GM12873 (cell line): ENCODE data around the gene CSNK1D.

ENCODE experiments used
- TF ChIP-seq, protein P1 (sequence below): IDR thresholded peaks from 2 replicates; pipeline ENCODE4 v1.5.1; 2012; ENCODE audit warnings: low read depth, mild to moderate bottlenecking, moderate library complexity, low read length, control low read depth; ENCODE audit not compliant: insufficient read depth; ENCODE audit errors: missing control alignments

CSNK1D gene

DNA sequence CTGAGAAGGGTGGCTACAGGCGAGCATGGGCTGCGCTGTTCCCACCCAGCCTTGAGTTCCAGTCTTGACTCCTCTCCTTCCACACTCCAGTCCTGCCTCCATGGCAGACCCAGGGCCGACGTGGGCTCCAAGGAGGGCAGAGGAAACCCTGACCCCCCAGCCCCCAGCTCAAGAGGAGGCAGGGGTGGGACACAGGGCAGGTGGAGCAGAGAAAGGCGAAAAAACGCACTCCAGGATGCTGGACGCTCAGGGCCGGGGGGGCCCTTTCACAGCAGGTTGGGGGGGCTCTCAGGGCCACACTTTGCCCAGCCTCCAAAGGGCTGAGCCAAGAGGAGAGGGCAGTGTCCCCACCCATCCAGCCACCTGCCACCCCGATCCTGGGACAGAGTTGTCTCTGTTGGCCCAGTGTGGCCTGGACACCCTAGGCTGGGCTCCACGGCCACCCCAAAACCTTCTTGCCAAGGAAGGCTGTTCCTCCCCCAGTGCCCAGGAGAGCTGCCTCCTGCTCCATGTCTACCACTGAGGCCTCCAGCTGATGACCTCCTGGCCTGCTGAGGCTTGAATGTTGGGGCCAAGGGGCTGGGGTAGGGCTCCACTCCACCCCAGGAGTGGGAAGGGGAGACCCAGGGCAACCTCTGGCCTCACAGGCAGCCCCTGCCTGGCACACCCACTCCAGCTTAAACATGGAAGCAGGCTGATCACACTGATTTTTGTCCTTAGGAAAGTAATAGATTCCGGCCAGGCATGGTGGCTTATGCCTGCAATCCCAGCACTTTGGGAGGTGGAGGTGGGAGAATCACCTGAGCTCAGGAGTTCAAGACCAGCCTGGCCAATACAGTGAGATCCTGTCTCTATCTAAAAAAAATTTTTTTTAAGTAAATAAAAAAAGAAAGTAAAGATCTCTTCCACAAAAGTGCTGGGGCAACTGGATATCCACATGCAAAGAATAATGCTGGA is 53.5 kb downstream of the CSNK1D start:
- TF ChIP-seq, protein P1, sequence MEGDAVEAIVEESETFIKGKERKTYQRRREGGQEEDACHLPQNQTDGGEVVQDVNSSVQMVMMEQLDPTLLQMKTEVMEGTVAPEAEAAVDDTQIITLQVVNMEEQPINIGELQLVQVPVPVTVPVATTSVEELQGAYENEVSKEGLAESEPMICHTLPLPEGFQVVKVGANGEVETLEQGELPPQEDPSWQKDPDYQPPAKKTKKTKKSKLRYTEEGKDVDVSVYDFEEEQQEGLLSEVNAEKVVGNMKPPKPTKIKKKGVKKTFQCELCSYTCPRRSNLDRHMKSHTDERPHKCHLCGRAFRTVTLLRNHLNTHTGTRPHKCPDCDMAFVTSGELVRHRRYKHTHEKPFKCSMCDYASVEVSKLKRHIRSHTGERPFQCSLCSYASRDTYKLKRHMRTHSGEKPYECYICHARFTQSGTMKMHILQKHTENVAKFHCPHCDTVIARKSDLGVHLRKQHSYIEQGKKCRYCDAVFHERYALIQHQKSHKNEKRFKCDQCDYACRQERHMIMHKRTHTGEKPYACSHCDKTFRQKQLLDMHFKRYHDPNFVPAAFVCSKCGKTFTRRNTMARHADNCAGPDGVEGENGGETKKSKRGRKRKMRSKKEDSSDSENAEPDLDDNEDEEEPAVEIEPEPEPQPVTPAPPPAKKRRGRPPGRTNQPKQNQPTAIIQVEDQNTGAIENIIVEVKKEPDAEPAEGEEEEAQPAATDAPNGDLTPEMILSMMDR = no peak

DNA sequence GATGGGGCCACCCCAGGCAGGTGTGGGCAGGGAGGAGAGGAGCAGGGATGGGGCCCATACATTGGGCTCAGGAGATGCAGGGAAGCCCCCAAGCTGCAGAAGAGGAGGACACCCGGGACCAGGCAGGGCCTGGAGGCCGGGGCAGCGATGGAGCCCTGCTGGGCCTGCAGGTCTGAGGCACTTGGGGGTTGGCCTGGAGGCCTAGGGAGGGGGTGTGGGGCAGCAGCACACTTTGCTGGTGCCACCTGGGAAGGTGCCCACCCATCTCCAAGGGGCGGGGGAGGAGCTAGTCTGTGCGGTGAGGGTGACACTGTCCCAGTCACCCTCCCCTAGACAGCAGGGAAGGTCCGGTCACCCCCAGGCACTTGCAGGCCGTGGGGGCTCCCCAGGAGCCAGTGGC is 54.4 kb downstream of the CSNK1D start:
- TF ChIP-seq, protein P1 = no peak

DNA sequence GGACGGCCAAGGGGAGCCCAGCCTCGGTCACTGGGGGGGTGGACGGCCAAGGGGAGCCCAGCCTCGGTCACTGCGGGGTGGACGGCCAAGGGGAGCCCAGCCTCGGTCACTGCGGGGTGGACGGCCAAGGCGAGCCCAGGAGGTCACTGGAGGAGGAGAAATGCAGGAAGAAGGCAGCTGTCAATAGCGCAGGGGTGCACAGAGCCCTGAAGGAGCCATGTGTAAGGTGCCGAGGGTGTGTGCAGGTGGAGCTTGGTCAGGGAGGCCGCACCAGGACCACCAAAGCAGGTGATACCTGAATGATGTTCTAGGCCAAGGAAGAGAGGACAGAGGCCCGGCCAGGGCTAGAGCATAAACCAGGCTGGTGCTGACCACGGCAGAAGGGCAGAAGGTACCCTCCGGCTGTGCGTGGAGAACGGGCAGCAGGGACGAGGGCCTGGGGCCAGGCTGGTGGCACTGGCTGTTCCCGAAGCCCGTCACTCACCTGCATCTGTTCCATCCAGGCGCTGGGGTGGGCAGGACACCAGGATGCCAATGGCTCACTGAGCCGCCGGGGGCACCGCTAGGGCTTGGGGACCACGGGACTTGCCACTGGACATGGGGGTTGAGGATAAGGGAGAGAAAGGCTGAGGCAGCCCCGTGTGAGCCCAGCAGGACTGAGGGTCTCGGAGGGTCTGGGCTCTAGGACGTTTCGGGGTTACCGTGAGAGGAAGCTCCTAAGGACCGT is 55.0 kb downstream of the CSNK1D start:
- TF ChIP-seq, protein P1 = no peak

DNA sequence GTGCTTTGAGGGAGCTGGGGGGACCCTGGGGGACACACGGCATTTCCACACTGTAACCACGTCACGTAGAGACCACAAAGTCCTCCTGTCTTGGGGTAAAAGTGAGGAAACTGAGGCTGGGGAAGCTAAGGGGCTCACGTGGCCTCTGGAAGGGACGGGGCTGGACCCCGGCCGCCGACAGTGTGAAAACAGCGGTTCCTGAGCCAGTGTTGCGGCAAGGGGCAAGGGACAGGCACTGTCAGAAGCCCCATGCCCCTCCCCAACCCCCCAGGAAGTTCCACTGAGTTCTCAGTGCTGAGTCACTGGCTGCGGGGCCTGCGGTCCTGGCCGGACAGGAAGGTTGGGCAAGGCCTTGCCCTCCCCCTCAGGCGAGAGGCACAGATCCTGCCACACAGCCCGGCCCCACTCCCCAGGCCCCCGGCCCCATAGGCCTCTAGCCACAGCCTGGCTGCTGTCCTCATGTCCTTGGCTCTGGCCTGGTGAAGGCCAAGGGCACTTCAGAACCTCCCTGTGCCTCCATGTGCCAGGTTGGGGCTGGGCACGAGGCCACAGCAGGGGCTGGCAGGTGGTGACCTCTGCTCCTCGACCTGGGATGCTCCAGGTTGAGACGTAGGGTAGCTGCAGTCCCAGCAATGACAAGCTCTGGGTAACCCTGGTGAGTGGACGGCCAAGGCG is 55.8 kb downstream of the CSNK1D start:
- TF ChIP-seq, protein P1 = no peak

DNA sequence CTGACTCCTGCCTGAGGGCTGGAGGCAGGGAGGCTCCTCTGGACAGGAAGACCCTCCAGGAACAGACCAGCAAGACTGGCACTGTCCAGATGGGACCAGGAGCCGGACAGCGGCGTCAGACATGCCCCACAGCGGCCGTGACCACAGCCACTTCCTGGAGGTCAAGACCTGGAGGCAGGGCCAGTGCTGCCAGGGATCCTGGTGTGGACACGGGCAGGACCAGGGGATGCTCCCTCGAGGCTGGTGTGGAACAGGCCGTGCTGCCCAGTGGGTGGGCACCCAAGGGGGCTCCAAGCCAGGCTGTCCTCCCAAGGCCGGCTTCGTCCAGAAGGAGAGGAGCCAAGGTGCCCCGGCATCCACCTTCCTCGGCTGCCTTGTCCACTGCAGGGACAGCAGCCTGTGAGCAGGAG is 56.4 kb downstream of the CSNK1D start:
- TF ChIP-seq, protein P1 = no peak

DNA sequence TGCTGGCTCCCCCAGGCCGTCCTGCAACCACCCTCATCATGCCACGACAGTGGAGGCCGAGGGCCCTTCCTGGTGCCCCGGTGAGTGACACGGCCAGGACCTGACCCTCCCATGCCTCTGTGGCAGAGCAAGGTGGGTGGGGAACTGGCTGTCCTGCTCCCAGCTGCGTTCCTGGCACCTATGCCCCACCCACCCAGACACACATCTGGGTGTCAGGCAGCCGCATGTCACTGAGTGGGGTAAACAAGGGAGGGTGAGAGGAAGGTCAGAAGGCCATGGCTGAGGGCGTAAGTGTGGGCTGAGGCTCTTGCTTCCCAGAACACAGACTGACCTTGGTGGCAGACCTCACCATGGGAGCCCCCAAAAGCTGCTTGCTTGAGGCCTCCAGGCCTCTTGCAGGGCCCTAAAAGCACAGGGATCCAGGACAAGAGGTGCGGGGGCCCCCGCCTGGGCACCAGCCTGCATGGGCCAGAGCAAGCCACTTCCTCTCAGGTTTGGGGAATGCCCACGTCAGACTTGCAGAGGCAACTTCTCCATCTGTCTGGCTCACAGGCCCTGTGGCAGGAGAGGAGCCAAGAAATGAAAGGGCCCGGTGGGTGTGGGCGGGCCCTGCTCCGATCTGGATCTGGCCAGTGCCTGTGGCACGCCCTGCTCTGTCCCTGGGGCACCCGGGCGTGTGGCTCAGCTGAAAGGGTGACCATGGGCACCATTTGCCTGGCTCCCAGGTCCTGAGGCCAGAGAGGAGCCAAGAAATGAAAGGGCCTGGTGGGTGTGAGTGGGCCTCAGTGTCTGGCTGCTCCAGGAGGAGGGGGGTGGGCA is 57.0 kb downstream of the CSNK1D start:
- TF ChIP-seq, protein P1 = no peak

DNA sequence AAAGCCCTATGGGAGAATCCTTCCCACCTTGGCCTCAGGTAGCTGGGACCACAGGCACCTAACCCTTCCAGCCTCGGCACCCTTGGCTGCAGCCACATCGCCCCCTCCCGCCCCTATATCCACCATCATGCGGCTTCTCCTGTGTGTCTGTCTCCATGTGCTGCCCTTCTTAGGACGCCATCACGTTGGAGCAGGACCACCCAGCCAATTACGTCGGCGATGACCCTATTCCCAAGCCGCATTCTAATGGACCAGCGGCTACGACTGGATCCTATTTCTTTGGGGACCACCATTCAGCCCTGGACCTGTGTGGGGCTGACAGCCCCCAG is 57.6 kb downstream of the CSNK1D start:
- TF ChIP-seq, protein P1 = no peak
